Natural killer cell treated with Interleukin-12 subunit alpha and Interleukin-12 subunit beta and Interleukin-15 and Interleukin-18, amount 100 ng/mL, for 72 hours (primary cell): Measurements from ENCODE around the gene DOP1B. TPM values are rescaled to one million over a fixed set of nuclear protein-coding genes. Genes with fewer than 3 reads are reported as not detected.
"Not testable (repeated sequence)": the region's sequence is repeated elsewhere in the genome, so short reads cannot be mapped to it uniquely, and the experiment has no call there.

ENCODE experiments used
- ATAC-seq, 2 donors: fragments of 150-1000 bp; cut with Tn5 transposase in 1 of 2; sonication (Bioruptor Pico), chemical (Tn5 transposase) in 1 of 2; 2 replicates each; pipeline ENCODE4 v1.10.0; 2021
- DNase-seq: peaks from one replicate; pipeline ENCODE4 v3.0.0; 2022; ENCODE audit warnings: low spot score
- H3K27ac Mint-ChIP-seq, 2 donors: 1 replicate in 1 of 2; 2 replicates in 1 of 2; pipeline ENCODE4 v1.8.0; 2022; ENCODE audit warnings: mixed read lengths in 2 of 2, mild to moderate bottlenecking in 1 of 2, moderate library complexity in 1 of 2
- H3K27me3 Mint-ChIP-seq, 2 donors: 1 replicate in 1 of 2; 2 replicates in 1 of 2; pipeline ENCODE4 v1.8.0; 2022; ENCODE audit warnings: mixed read lengths in 2 of 2
- H3K36me3 Mint-ChIP-seq: one replicate; pipeline ENCODE4 v1.8.0; 2022; ENCODE audit warnings: mixed read lengths
- H3K4me1 Mint-ChIP-seq, 2 donors: 1 replicate in 1 of 2; 2 replicates in 1 of 2; pipeline ENCODE4 v1.8.0; 2022; ENCODE audit warnings: low read depth in 2 of 2, mixed read lengths in 2 of 2, mild to moderate bottlenecking in 1 of 2
- H3K4me3 Mint-ChIP-seq: one replicate; pipeline ENCODE4 v1.8.0; 2022; ENCODE audit warnings: mixed read lengths
- H3K9me3 Mint-ChIP-seq: 2 replicates; pipeline ENCODE4 v1.8.0; 2022; ENCODE audit warnings: mixed read lengths
- total RNA-seq, 2 donors: library from RNA; stranded (reverse); gene quantifications; one replicate each; pipeline ENCODE4 v1.2.3, GENCODE V29; 2022

Gene DOP1B
- total RNA-seq, 2 donors from 2014 or later, result 8.9 to 16.3 TPM

DNA sequence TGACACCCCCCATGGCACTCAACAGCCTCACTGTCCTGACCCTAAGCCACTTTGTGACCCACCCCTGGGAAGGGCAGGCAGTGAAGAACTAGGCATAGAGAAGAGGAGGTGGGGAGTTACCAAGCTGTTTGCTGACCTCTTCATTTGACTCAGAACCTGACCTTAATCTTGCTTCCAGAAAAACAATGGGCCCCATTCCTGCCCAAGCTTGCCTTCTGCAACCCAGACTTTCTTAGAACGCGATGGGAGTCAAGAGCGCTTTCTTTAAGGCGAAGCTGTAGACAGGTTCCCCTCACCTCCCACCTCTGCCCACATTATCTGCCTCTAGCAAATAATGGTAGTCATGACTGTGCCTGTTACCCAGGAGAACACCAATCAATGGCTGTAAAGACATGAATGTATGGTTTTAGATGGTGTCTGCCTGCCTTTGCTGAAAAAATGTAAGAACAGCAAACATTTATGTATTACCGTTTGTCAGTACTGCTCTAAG is 30.0 kb upstream of the DOP1B start:
- Mint-ChIP-seq H3K4me1 (peaks cover 12 to 16% of the 10 kb centered on the region in 2 donors), H3K36me3 (no peaks in the 10 kb centered on the region), H3K27me3 (no peaks in the 10 kb centered on the region), H3K27ac (no peak overlapping the region), H3K4me3 (no peak overlapping the region), H3K9me3 (no peaks in the 10 kb centered on the region)
- ATAC-seq (no peak), DNase-seq (no peak)

DNA sequence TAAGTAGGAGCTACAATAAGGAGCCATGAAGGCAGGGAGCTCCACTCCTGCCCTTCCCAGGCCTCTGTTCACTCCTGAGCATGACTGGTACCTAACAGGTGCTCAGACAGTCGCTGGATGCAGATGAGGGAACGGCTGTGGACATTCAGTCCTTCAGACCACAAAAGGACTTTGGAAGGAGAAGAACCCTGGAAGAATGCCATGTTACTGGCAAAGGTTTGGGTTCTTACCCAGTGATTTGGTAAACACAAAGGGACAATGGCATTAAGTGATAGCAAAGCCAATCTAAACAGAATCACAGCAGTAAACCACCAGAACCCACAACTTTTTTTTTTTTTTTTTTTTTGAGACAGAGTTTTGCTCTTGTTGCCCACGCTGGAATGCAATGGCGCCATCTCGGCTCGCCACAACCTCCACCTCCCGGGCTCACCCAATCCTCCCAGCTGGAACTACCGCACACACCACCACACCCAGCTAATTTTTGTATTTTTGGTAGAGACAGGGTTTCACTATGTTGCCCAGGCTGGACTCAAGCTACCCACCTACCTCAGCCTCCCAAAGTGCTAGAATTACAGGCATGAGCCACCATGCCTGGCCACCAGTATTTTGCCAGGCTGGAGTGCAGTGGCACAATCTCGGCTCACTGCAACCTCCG is 29.2 kb upstream of the DOP1B start:
- ATAC-seq (no peak), DNase-seq (no peak)
- Mint-ChIP-seq H3K27me3 (no peaks in the 10 kb centered on the region), H3K4me1 (peaks cover 12 to 16% of the 10 kb centered on the region in 2 donors), H3K4me3 (no peak overlapping the region), H3K9me3 (no peaks in the 10 kb centered on the region), H3K36me3 (no peaks in the 10 kb centered on the region), H3K27ac (no peak overlapping the region)

DNA sequence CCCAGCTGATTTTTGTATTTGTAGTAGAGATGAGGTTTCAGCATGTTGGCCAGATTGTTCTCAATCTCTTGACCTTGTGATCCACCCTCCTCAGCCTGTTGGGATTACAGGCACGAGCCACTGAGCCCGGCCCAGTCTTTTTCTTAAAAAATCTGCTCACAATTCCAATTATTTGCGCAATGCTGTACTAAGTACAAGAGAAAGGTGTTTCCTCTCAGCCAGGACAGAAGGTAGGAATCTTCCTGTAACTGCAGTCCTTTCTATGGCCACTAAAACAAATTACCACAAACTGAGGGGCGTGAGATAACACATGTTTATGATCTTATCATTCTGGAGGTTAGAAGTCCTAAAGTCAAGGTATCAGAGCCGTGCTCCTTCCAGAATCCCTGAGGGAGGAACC is 28.6 kb upstream of the DOP1B start:
- Mint-ChIP-seq H3K9me3 (no peaks in the 10 kb centered on the region), H3K36me3 (no peaks in the 10 kb centered on the region), H3K4me1 (peaks cover 12 to 16% of the 10 kb centered on the region in 2 donors), H3K27me3 (no peaks in the 10 kb centered on the region), H3K4me3 (no peak overlapping the region), H3K27ac (no peak overlapping the region)
- DNase-seq (no peak), ATAC-seq (no peak)

DNA sequence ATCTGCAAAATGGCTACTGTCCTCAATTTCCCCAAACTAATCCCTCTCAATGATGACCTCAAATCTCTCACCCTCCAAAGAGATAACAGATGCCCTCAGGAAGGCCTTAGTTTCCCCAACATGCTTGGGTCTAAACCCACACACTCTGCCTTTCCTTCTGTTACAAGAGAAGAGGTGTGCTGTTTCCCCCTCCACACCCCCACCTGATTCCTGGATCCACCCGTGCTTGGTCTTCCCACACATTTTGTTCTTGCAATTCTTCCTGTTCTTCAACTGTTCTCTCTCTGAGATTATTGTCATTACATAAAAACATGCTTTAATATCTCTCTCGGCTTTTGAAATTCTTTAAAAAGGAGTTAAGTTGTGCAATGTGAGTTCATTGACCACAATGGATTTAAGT is 27.4 kb upstream of the DOP1B start:
- DNase-seq (no peak), ATAC-seq (no peak)
- H3K27ac Mint-ChIP-seq, result peak overlapping the region; percentile 33 to 57
- no peaks in the 10 kb centered on the region for H3K27me3 Mint-ChIP-seq
- H3K4me3 Mint-ChIP-seq, result peak overlapping the region; percentile 58
- H3K4me1 Mint-ChIP-seq, result peaks cover 18 to 20% of the 10 kb centered on the region in 2 donors
- no peaks in the 10 kb centered on the region for H3K9me3 Mint-ChIP-seq
- H3K36me3 Mint-ChIP-seq, result no peaks in the 10 kb centered on the region

DNA sequence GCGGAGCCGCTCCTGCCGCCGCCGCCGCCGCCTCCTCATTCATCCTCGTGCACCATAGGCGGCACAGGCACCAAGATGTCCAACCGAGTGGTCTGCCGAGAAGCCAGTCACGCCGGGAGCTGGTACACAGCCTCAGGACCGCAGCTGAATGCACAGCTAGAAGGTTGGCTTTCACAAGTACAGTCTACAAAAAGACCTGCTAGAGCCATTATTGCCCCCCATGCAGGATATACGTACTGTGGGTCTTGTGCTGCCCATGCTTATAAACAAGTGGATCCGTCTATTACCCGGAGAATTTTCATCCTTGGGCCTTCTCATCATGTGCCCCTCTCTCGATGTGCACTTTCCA is 26.2 kb upstream of the DOP1B start:
- H3K9me3 Mint-ChIP-seq, DNase-seq, H3K36me3 Mint-ChIP-seq, ATAC-seq, H3K27me3 Mint-ChIP-seq: not testable (repeated sequence)
- Mint-ChIP-seq H3K27ac (peak overlapping the region in 1 of 2 donors; percentile 54), H3K4me3 (peak overlapping the region; percentile 87), H3K4me1 (peaks cover 23 to 24% of the 10 kb centered on the region in 2 donors)

DNA sequence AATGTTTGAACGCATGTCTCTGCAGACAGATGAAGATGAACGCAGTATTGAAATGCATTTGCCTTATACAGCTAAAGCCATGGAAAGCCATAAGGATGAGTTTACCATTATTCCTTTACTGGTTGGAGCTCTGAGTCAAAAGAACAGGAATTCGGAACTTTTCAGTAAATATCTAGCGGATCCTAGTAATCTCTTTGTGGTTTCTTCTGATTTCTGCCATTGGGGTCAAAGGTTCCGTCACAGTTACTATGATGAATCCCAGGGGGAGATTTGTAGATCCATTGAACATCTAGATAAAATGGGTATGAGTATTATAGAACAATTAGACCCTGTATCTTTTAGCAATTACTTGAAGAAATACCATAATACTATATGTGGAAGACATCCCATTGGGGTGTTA is 25.8 kb upstream of the DOP1B start:
- not testable (repeated sequence) for ATAC-seq, H3K9me3 Mint-ChIP-seq, DNase-seq, H3K36me3 Mint-ChIP-seq, H3K27me3 Mint-ChIP-seq
- peaks cover 22 to 23% of the 10 kb centered on the region in 2 donors for H3K4me1 Mint-ChIP-seq
- H3K27ac Mint-ChIP-seq, result peak overlapping the region in 1 of 2 donors; percentile 54
- H3K4me3 Mint-ChIP-seq, result peak overlapping the region; percentile 87

DNA sequence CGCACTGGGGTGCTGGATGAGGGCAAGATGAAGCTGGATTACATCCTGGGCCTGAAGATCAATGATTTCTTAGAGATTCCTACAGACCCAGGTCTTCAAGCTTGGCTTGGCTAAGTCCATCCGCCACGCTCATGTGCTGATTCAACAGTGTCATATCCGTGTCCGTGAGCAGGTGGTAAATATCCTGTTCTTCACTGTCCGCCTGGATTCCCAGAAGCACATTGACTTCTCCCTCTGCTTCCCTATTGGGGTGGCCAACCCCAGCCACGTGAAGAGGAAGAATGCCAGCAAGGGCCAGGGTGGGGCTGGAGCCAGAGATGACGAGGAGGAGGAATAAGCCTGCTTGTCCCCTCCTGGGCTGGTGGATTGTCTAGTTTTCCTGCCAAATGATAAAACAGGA is 23.9 kb upstream of the DOP1B start:
- DNase-seq (no peak), ATAC-seq (no peak)
- Mint-ChIP-seq H3K9me3 (no peaks in the 10 kb centered on the region), H3K27me3 (no peaks in the 10 kb centered on the region), H3K4me1 (peaks cover 23 to 25% of the 10 kb centered on the region in 2 donors), H3K36me3 (no peaks in the 10 kb centered on the region), H3K27ac (no peak overlapping the region), H3K4me3 (no peak overlapping the region)

DNA sequence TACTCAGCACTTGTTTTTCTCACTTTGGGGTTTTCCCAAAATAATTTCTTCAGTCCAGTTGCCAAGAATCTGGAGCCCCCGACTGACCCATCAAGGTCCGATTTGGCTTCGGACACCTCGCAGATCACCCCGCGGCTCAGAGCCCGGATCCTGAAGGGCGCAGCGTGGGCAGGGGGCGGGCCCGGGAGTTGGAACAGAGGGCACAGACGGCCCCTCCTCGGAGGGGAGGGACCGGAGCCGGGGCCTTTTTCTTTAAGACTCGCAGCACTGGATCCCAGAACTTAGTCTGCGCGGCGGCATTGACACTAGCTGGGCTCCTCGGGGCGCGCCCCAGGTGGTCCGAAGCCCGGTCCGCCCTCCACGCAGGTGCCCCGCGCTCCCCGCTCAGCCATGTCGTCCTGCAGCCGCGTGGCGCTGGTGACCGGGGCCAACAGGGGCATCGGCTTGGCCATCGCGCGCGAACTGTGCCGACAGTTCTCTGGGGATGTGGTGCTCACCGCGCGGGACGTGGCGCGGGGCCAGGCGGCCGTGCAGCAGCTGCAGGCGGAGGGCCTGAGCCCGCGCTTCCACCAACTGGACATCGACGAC is 21.7 kb upstream of the DOP1B start, which contains the start of gene CBR3:
Gene CBR3, plus strand, starts transcription at position 277 of the 588 bp plus-strand sequence. Its CDS starts 114 bp downstream, at position 391.
- H3K36me3 Mint-ChIP-seq, result no peaks in the 10 kb centered on the region
- H3K27ac Mint-ChIP-seq, result peak within 1 kb of the TSS; percentile 59 to 87
- H3K9me3 Mint-ChIP-seq, result no peaks in the 10 kb centered on the region
- H3K4me1 Mint-ChIP-seq, result peaks cover 17 to 21% of the 10 kb centered on the region in 2 donors
- peak; percentile 54 to 66 for ATAC-seq
- H3K27me3 Mint-ChIP-seq, result no peaks in the 10 kb centered on the region
- DNase-seq, result peak; percentile 68
- H3K4me3 Mint-ChIP-seq, result peak within 1 kb of the TSS; percentile 86

DNA sequence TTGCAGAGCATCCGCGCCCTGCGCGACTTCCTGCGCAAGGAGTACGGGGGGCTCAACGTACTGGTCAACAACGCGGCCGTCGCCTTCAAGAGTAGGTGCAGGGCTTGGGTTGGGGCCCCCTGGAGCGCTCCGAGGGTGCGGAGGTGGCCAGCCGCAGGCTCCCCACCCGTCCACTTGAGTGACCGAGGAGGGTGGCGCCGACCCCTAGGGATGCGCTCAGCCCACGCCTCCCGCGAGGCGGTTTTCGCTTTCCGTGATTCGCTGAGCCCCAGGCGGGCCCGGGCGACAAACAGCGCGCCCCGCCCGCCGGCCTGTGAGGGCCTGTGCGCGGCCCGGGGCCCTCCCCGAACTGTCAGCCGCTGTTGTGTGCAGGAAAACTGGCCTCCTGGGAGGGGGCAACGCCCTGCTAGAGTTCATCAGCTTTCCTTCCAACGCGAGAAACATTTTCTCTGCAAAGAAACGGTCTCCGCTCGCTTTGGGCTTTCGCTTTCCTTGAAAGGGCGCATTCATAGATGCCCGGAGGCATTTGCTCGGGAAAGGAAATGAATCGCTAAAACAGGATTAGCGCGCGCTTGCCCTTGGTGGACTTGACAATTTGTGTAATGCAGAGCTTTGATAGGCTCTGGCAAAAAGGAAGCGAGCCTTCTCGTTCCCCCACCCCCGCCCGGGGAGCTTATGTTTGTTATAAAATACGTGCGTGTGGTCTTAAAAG is 21.1 kb upstream of the DOP1B start:
- H3K27me3 Mint-ChIP-seq, result no peaks in the 10 kb centered on the region
- ATAC-seq, result peak; percentile 93
- H3K4me3 Mint-ChIP-seq, result peak overlapping the region; percentile 86
- no peaks in the 10 kb centered on the region for H3K9me3 Mint-ChIP-seq
- H3K36me3 Mint-ChIP-seq, result no peaks in the 10 kb centered on the region
- peaks cover 14 to 18% of the 10 kb centered on the region in 2 donors for H3K4me1 Mint-ChIP-seq
- peak; percentile 78 for DNase-seq
- H3K27ac Mint-ChIP-seq, result peak overlapping the region; percentile 59 to 87

DNA sequence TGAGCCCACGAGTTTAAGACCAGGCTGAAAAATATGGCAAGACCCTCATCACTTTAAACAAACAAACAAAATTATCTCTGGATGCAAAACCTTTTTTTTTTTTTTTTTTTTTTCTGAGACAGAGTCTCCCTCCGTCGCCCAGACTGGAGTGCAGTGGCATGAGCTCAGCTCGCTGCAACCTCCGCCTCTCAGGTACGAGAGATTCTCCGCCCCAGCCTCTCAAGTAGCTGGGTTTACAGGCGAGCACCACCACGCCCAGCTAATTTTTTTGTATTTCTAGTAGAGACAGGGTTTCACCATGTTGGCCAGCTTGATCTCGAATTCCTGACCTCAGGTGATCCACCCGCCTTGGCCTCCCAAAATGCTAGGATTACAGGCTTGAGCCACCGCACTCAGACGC is 16.8 kb upstream of the DOP1B start:
- H3K27me3 Mint-ChIP-seq, H3K9me3 Mint-ChIP-seq, H3K27ac Mint-ChIP-seq, ATAC-seq, H3K4me3 Mint-ChIP-seq, H3K4me1 Mint-ChIP-seq, DNase-seq, H3K36me3 Mint-ChIP-seq: not testable (repeated sequence)

DNA sequence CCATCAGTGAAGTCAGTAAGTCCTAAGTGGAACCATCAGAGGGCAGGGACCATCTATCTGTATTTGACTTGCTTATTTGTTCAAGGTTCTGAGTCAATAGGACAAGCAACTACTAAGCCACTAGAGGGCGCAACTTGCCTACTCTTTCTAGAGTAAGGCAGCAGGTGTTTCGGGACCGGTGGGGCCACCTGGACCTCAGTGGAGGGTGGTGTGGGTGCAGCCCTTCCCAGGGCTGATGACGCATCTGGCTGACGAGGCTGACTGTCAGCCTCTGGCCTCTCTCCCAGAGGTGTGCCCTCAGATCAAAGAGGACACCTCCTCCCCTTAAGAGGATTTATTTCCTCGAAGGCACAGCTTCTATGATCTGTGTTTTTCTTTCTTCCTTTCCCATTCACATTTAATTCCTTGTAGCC is 15.1 kb upstream of the DOP1B start:
- Mint-ChIP-seq H3K4me3 (no peak overlapping the region), H3K36me3 (no peaks in the 10 kb centered on the region), H3K9me3 (no peaks in the 10 kb centered on the region), H3K27ac (no peak overlapping the region), H3K27me3 (no peaks in the 10 kb centered on the region), H3K4me1 (peaks cover 3 to 5% of the 10 kb centered on the region in 2 donors)
- ATAC-seq, result peak; percentile 83 to 87
- peak; percentile 78 for DNase-seq

DNA sequence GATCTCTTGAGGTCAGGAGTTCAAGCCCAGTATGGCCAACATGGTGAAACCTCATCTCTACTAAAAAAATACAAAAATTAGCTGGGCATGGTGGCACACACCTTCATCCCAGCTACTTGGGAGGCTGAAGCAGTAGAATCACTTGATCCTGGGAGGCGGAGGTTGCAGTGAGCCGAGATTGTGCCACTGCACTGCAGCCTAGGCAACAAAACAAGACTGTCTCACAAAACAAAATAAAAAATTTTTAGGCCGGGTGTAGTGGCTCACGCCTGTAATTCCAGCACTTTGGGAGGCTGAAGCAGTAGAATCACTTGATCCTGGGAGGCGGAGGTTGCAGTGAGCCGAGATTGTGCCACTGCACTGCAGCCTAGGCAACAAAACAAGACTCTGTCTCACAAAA is 12.4 kb upstream of the DOP1B start:
- not testable (repeated sequence) for H3K27me3 Mint-ChIP-seq, H3K36me3 Mint-ChIP-seq, H3K27ac Mint-ChIP-seq, H3K4me3 Mint-ChIP-seq, DNase-seq, H3K4me1 Mint-ChIP-seq, ATAC-seq, H3K9me3 Mint-ChIP-seq

DNA sequence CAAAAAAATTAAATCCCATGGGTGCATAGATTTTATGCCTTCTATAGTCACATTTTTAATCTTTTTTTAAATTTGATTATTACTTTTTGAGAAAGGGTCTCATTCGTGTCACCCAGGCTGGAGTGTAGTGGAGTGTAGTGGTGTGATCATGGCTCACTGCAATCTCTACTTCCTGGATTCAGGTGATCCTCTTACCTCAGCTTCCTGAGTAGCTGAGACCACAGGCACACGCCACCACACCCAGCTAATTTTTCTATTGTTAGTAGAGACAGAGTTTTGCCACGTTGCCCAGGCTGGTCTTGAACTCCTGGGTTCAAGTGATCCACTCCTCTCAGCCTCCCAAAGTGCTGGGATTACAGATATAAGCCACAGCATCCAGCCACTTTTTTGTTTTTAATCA is 11.4 kb upstream of the DOP1B start:
- ATAC-seq (no peak), DNase-seq (no peak)
- H3K4me3 Mint-ChIP-seq, result no peak overlapping the region
- no peaks in the 10 kb centered on the region for H3K27me3 Mint-ChIP-seq
- H3K9me3 Mint-ChIP-seq, result no peaks in the 10 kb centered on the region
- H3K36me3 Mint-ChIP-seq, result no peaks in the 10 kb centered on the region
- H3K4me1 Mint-ChIP-seq, result peaks cover 6 to 9% of the 10 kb centered on the region in 2 donors
- no peak overlapping the region for H3K27ac Mint-ChIP-seq

DNA sequence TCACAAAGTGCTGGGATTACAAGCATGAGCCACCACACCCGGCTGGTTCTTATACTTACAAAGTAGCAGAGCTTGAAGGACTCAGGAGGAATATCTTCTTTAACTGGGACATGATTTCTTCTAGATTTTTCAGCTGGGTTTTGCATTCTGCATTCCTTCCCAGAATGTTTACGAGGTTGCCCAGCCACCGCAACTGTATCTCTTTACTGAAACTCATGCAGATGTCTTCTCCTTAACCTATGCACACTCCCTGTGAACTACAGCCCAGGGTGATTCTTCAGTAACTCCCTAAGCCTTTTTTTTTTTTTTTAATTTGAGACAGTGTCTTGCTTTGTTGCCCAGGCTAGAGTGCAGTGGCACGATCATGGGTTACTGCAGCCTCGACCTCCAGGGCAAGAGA is 8.7 kb upstream of the DOP1B start:
- ATAC-seq, result no peak
- Mint-ChIP-seq H3K4me3 (no peak overlapping the region), H3K27ac (no peak overlapping the region), H3K4me1 (peaks cover 7% of the 10 kb centered on the region in 2 donors), H3K9me3 (no peaks in the 10 kb centered on the region), H3K36me3 (no peaks in the 10 kb centered on the region), H3K27me3 (no peaks in the 10 kb centered on the region)
- no peak for DNase-seq
